Loucy (cell line): ENCODE data around the gene PKN1.
A peak's percentile ranks its signal among the peaks of the same experiment; 100 is the strongest.

Source experiments
- H2AFZ ChIP-seq: fragments of 200-600 bp; sonication (generic); 2 replicates; pipeline ENCODE4 v1.6.0; 2016; ENCODE audit warnings: antibody characterized with exemption, mild to moderate bottlenecking, low read length, moderate library complexity
- H3F3A ChIP-seq: fragments of 200-600 bp; 2 replicates; pipeline ENCODE4 v1.6.0; 2016; ENCODE audit warnings: antibody characterized with exemption, low read depth, mild to moderate bottlenecking
- H3K27me3 ChIP-seq: fragments of 200-600 bp; sonication (generic); 2 replicates; pipeline ENCODE4 v1.6.1; 2014; ENCODE audit warnings: low read length, mild to moderate bottlenecking; ENCODE audit not compliant: insufficient read depth, poor library complexity, severe bottlenecking
- H3K36me3 ChIP-seq: fragments of 200-600 bp; sonication (generic); 2 replicates; pipeline ENCODE4 v1.6.1; 2016; ENCODE audit warnings: low read length; ENCODE audit not compliant: insufficient read depth
- H3K4me1 ChIP-seq: fragments of 200-600 bp; sonication (generic); 2 replicates; pipeline ENCODE4 v1.5.1; 2014; ENCODE audit warnings: low read length, mild to moderate bottlenecking; ENCODE audit not compliant: insufficient read depth, poor library complexity, severe bottlenecking
- H3K4me2 ChIP-seq: fragments of 200-600 bp; sonication (generic); 2 replicates; pipeline ENCODE4 v1.6.0; 2014; ENCODE audit warnings: antibody characterized with exemption, low read length, low read depth, mild to moderate bottlenecking; ENCODE audit not compliant: poor library complexity, severe bottlenecking
- H3K4me3 ChIP-seq: fragments of 200-600 bp; sonication (generic); 2 replicates; pipeline ENCODE4 v1.5.1; 2014; ENCODE audit warnings: low read length, mild to moderate bottlenecking, mixed read lengths; ENCODE audit not compliant: poor library complexity, severe bottlenecking
- H3K79me2 ChIP-seq: fragments of 200-600 bp; sonication (generic); 2 replicates; pipeline ENCODE4 v1.6.1; 2014; ENCODE audit warnings: low read length; ENCODE audit not compliant: insufficient read depth
- H3K9ac ChIP-seq: fragments of 200-600 bp; sonication (generic); 2 replicates; pipeline ENCODE4 v1.6.0; 2014; ENCODE audit warnings: mild to moderate bottlenecking, low read depth, low read length, moderate library complexity; ENCODE audit not compliant: poor library complexity, severe bottlenecking
- H3K9me2 ChIP-seq: fragments of 200-600 bp; sonication (generic); replicated peaks from 2 replicates; pipeline ENCODE4 v1.6.1; 2016; ENCODE audit warnings: low read depth, low read length, mixed read lengths
- H3K9me3 ChIP-seq: fragments of 200-600 bp; sonication (generic); 2 replicates; pipeline ENCODE4 v1.6.1; 2014; ENCODE audit warnings: mild to moderate bottlenecking, antibody characterized with exemption, low read length, low read depth; ENCODE audit not compliant: insufficient read depth
- H4K20me1 ChIP-seq: fragments of 200-600 bp; sonication (generic); 2 replicates; pipeline ENCODE4 v1.6.0; 2014; ENCODE audit warnings: antibody characterized with exemption, low read length, mild to moderate bottlenecking; ENCODE audit not compliant: insufficient read depth, poor library complexity, severe bottlenecking
- EZH2phosphoT487 ChIP-seq: fragments of 200-600 bp; IDR thresholded peaks from 2 replicates; pipeline ENCODE4 v1.6.1; 2018; ENCODE audit warnings: antibody characterized with exemption, mild to moderate bottlenecking, moderate library complexity, borderline replicate concordance
- TF ChIP-seq, protein P1 (sequence below): fragments of 200-600 bp; sonication (generic); conservative IDR thresholded peaks from 2 replicates; pipeline ENCODE4 v1.5.1; 2014; ENCODE audit warnings: mild to moderate bottlenecking, antibody characterized with exemption, low read length

PKN1 gene

DNA sequence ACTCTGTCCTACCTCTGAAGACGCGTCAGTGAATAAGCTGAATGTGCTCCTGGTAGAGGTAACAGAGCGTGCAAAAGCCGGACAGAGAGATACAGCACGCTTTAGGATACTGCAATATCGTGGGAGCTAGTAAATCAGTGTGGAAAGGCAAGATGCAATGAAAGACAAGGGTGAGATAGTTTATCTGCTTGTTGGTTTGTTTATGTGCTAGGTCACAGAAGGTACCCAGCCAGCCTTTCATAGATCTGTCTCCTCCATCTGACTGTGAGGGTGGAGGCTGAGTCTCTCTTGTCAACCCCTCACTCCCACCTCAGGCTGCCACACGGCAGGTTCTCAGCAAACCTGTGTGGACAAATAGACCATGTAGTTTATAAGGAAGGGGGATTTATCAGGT, 63.7 kb downstream of the PKN1 start:
- Histone ChIP-seq H3F3A (no peaks in the 10 kb centered on the region), H3K9me3 (no peaks in the 10 kb centered on the region), H3K9me2 (no peaks in the 10 kb centered on the region), H4K20me1 (no peaks in the 10 kb centered on the region), H3K9ac (peak overlapping the region; percentile 66), H3K36me3 (no peaks in the 10 kb centered on the region), H2AFZ (peak overlapping the region; percentile 92), H3K79me2 (peaks cover 10% of the 10 kb centered on the region; the same call in 1 of the 2 replicates), H3K4me2 (peak overlapping the region; percentile 99), H3K27me3 (no peaks in the 10 kb centered on the region), H3K4me1 (peaks cover 18% of the 10 kb centered on the region), H3K4me3 (peak overlapping the region; percentile 94)
- TF ChIP-seq EZH2phosphoT487: no peak
- TF ChIP-seq, protein P1, sequence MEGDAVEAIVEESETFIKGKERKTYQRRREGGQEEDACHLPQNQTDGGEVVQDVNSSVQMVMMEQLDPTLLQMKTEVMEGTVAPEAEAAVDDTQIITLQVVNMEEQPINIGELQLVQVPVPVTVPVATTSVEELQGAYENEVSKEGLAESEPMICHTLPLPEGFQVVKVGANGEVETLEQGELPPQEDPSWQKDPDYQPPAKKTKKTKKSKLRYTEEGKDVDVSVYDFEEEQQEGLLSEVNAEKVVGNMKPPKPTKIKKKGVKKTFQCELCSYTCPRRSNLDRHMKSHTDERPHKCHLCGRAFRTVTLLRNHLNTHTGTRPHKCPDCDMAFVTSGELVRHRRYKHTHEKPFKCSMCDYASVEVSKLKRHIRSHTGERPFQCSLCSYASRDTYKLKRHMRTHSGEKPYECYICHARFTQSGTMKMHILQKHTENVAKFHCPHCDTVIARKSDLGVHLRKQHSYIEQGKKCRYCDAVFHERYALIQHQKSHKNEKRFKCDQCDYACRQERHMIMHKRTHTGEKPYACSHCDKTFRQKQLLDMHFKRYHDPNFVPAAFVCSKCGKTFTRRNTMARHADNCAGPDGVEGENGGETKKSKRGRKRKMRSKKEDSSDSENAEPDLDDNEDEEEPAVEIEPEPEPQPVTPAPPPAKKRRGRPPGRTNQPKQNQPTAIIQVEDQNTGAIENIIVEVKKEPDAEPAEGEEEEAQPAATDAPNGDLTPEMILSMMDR: no peak

DNA sequence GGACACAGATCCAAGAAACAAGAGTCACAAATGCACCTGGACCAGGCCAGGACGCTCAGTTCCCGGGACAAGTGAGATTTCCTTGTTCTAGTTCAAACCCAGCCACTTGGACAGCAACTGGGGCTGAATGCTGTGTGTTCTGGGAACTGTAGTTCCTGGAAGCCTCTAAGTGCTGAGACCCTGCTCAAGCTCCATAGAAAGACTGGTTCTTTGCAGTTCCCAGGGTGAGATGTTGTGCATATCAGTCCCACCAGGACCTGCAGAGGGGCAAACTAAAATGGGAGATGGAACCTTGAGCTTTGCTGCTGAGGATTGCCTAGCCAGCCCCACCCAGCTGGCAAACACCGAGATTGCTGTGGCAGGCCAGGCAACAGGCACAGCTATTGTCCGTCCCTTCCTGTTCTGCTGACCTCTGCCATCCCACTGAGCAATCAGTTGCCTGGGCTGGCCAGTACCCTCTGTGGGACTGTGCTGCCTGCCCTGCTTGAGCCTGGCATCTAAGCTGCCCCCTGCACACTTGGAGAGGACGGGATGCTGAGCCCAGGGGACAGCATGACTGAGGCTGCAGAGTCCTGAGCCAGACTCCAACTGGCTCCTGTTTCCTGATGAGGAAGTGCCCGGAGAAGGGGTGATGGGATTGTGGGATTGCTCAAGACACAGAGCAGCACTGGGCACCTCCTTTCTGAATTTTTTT, 64.3 kb downstream of the PKN1 start:
- TF ChIP-seq, protein P1: no peak
- no peak for TF ChIP-seq EZH2phosphoT487
- Histone ChIP-seq H4K20me1 (no peaks in the 10 kb centered on the region), H3K9me2 (no peaks in the 10 kb centered on the region), H3K27me3 (no peaks in the 10 kb centered on the region), H3K9me3 (no peaks in the 10 kb centered on the region), H2AFZ (peak overlapping the region; percentile 92; the same call in 1 of the 2 replicates), H3K79me2 (peaks cover 10% of the 10 kb centered on the region; the same call in 1 of the 2 replicates), H3F3A (no peaks in the 10 kb centered on the region), H3K4me1 (peaks cover 18% of the 10 kb centered on the region), H3K4me3 (peak overlapping the region; percentile 94), H3K9ac (no peak overlapping the region), H3K36me3 (no peaks in the 10 kb centered on the region), H3K4me2 (peak overlapping the region; percentile 99)

DNA sequence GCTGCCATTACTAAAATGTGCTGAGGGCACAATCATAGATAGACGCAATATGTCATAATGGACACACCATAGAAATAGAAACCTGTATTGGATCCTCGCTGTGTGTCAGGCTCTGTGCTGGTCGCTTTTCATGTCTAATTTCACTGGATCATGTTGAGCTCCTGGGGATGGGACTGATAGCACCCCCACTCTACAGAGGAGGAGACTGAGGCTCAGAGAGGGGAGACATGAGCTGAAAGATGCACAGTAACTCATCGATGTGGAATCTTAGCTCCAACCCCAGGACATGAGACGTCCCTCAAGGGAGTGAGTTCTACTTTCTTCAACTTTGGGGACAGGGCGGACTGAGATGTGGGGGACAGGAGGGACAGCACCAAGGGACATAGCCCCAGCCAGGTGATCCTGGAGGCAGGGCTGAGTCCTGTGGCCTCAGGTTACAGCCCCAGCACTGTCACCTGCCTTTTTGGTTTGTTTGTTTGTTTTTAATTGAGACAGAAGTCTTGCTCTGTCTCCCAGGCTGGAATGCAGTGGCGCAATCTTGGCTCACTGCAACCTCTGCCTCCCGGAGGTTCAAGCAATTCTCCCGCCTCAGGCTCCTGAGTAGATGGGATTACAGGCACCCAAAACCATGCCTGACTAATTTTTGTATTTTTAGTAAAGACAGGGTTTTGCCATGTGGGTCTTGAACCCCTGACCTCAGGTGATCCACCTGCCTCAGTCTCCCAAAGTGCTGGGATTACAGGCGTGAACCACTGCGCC, 69.4 kb downstream of the PKN1 start:
- Histone ChIP-seq H3F3A (no peaks in the 10 kb centered on the region), H3K4me2 (no peak overlapping the region), H3K4me1 (peaks cover 21% of the 10 kb centered on the region), H4K20me1 (no peaks in the 10 kb centered on the region), H3K9me2 (no peaks in the 10 kb centered on the region), H3K9ac (no peak overlapping the region), H3K79me2 (no peaks in the 10 kb centered on the region), H2AFZ (no peak overlapping the region), H3K9me3 (no peaks in the 10 kb centered on the region), H3K4me3 (no peak overlapping the region), H3K27me3 (no peaks in the 10 kb centered on the region), H3K36me3 (no peaks in the 10 kb centered on the region)
- TF ChIP-seq, protein P1: no peak
- TF ChIP-seq EZH2phosphoT487: no peak
